Activated CD4-positive, alpha-beta T cell treated with anti-CD3 and anti-CD28 coated beads for 1 hour (primary cell): ENCODE measurements around the gene ST6GALNAC3.
"Not testable (repeated sequence)": the region's sequence is repeated elsewhere in the genome, so short reads cannot be mapped to it uniquely, and the experiment has no call there.

Experiments
- DNase-seq: peaks from one replicate; pipeline ENCODE4 v3.0.0-alpha.2; 2020

ST6GALNAC3 gene

DNA sequence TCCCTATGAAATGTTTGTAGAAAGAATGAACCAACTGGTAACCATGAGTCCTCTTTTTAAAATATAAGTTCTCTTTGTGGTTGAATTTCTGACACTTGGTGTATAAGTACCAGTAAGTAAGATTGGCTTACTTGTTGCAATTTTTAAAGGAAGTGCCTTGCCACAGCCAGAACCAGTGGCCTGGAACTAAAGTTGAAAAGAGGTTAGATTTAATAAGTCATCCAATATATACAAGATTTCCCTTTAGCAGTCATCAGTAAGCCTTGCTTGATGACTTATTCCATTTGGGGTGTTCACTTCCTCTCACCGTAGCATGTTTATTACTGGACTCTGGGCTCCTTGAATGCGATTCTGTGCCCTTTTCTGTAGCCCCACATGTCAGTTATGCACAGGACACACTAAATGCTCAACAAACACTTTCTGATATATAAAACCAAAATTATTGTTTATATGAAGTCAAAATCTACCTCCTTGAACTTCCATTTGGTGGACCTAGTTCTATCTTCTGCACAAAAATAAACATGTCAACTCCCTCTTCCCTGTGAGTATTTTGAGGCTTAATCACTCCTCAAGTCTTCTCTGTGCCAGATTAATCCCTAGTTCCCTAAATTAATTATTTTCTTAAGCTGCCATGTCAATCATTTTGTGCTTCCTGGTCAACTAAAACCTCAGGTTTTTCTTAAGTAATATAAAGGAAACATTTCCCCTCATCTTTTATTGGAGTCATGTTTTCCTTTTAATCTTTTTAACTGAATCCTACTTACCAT, 218.1 kb downstream of the ST6GALNAC3 start:
- no peak for DNase-seq

DNA sequence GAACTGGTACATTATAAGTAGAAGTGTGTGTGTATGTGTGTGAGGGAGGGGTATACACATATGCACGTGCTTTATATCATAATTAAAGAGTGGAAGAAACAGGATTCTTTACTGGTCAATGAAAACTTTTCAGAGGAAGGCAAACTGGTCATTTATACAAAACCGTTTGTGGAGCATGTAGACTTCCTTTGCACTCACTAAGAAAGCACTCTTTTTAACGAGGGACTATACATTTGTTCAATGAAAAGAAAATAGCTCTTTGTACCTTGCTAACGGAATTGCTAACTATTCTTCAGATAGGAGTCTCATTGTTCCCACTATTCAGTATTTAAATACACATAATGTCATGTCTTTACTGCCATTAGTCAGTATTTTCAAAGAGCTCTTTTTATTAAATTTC, 219.3 kb downstream of the ST6GALNAC3 start:
- no peak for DNase-seq

DNA sequence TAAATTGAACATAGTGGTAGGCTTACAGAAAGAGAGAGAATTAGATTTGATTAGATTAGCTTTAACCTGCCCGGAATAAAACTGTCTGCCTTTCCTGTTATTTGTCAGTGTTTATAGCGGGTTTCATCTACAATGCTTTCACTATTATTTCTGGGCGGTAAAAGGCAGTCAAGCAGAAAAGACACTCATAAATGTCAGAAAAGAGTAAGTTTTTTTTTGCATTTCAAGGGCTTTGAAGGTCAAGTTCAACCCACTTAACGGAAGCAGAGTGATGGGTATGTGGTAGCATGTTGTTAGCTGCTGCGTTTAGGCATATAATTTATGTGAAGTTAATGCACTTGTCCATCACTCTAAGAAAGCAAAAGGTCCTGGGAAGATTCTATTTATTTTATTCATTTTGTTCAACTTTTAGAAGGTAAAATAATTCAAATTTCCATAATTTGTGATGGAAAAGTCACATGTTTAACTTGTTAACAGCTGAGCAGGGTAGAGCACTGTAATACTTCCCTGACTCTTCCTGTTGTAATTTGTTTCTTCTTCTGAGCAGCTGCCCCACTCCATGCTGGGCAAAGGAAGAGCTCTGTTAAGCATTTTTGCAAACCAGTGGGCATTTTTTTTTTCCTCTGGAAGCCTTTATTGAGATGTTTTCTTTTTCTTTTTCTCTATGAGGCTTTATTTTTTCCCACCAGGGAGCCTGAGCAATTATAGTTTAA, 220.1 kb downstream of the ST6GALNAC3 start:
- no peak for DNase-seq

- no peak for DNase-seq
Observed at GRCh38 chr1:76298399-76298798, 223.9 kb downstream of the ST6GALNAC3 start.

DNA sequence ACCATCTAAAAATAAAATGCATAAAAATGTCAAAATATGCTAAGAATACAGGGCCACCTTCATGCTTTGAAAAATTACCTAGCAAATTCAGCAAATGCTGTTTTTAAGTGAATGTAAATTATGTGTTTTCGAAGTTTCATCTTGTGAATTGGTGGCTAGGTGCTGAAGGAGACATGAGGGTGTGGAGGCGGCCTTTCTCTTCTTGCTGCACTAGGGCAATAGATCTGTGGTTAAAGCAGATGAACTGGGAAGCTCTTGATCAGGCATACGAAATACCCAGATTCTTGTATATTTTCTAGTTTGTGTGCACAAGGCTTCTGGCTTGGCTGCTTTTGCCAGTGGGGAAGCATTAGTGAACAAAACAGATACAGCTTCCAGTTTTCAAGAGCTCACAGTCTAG, 224.5 kb downstream of the ST6GALNAC3 start:
- no peak for DNase-seq

- no peak for DNase-seq
Observed at GRCh38 chr1:76300556-76300955, 226.0 kb downstream of the ST6GALNAC3 start.

- DNase-seq, result no peak
Observed at GRCh38 chr1:76302711-76303339, 228.3 kb downstream of the ST6GALNAC3 start.

GRCh38 chr1:76303340-76303717, 228.8 kb downstream of the ST6GALNAC3 start:
- no peak for DNase-seq

DNA sequence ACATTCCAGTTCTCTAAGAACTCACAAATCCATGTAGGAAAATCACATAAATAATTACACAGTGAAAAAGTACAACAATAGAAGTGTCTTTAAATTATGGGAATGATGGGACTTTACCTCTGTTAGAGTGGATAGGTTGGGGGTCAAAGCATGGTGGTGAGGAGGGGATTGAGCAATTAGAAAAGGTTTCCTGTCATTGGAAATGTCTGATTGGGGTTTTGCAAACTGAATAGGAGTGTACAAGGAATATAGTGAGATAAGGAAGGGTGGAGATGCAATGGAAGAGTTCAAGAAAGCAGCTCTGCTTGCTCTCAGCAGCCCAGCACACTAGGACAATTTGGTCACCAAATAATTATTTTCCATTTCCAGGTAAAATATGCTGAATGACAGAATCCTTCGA, 238.8 kb downstream of the ST6GALNAC3 start:
- no peak for DNase-seq

GRCh38 chr1:76314730-76315129, 240.2 kb downstream of the ST6GALNAC3 start:
- no peak for DNase-seq

GRCh38 chr1:76317299-76317900, 242.9 kb downstream of the ST6GALNAC3 start:
- DNase-seq, result no peak

DNA sequence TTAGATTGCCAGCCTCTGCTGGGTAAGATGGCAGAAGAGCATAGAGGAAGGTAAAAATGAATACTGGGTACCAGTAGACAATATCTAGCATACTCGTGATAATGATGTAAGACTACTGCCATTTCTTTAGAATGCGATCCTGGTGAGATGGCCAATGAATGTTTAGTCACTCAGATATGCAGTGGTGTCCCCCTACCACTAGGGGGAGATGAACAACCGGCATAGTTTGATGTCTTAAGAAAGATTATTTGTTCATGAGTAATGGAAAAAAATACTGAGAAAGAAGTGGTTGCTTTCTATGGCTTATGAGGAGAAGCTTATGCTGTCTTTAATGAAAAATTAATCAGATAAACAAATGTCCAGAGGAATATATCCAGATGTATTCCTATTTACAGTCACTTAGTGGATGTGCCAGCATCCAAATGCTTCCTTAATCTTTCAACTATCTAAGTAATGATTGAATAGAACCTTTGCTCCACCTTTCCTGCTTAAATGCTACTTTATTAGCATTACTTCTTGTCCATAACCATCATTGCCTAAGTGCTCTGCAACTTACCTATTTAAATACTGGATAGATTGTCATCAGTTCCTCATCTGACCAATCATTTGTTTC, 256.6 kb downstream of the ST6GALNAC3 start:
- DNase-seq, result no peak

DNA sequence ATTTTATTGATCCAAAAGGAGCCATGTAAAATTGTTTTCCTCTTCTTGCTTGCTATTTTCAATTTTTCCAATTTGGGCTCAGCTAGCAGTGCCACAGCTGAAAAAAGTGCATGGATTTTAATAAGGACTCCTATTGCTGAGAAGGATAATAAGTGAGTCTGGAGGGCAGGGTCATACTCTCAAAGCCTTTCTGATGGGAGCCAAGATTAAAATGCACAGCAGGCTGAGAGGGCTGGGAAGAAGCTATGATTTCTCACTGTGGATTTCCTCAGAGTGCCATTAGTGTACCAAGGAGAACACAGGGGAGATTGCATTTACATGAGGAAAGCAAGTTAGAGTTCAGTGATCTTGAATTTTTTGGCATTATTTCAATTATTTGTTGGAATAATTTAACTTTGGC, 261.3 kb downstream of the ST6GALNAC3 start:
- no peak for DNase-seq

DNA sequence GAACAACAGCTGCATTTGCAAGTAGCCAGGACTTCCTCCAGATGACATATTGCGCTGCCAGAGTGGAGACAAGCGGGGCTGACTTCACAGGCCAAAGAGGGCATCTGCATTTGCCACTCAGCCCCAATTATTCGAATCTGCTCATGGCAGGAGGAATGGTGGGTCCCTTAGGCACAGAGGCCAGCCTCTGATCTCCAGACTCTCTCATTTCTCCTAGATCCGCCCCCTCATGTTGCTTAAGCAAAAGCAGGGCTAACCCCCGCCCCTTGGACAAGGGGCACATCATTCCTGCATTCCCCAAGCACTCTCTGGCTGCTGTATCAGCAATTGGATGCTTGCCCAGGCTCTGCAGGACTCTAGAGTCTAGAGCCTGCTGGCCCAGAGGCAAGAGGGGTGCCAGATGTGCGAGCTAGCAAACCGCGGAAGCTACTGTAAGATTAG, 262.4 kb downstream of the ST6GALNAC3 start:
- no peak for DNase-seq

DNA sequence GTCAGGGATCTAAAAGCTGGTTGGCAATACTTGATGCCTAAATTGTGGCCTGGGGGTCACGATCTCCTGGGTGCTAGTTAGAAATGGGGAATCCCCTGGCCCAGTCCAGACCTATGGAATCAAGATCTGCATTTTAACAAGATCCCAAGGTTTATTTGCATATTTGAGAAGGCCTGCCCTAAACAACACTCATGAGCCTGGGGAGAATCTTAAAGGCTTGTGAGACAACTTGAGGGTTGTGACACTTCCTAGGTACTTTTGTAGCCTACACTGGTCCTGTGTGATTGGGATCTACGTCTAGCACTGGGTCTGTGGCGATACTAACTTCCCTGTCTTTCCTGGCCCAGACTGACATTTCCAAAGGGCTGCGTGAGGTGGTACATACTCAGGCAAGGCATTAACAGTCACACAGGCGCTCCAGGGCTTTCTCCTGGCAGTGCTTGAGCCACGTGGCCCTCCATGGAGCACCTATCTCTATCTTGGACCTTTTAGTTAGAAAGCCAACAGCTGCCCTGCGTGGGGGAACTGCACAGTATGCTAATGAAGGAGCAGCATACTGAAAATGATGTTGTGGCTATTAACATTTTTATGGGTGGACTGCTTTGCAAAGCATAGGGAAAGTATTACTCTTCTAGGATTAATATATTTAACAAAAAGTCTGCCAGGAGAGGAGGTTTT, 263.1 kb downstream of the ST6GALNAC3 start:
- DNase-seq, result no peak

GRCh38 chr1:76340056-76340455, 265.5 kb downstream of the ST6GALNAC3 start:
- no peak for DNase-seq

GRCh38 chr1:76341816-76342215, 267.3 kb downstream of the ST6GALNAC3 start:
- not testable (repeated sequence) for DNase-seq

- no peak for DNase-seq
Observed at GRCh38 chr1:76343356-76343755, 268.8 kb downstream of the ST6GALNAC3 start.

DNA sequence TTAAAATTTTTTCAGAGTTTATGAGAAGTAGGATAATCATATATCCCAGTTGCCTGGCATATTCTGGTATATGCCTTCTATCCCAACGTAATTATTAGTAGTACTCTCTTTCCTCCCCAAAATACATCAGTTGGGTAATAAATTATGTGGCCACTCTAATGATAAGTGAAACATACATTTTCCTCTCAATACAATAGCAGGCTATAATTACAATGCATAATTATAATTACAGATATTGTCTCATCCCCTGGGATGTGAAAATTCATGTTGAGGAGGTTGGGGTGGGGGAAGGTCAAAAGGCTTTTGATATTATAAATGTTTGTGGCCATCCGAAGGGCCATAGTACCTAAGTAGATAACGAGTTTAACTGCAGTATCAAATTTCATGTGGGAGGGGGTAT, 277.1 kb downstream of the ST6GALNAC3 start:
- no peak for DNase-seq

DNA sequence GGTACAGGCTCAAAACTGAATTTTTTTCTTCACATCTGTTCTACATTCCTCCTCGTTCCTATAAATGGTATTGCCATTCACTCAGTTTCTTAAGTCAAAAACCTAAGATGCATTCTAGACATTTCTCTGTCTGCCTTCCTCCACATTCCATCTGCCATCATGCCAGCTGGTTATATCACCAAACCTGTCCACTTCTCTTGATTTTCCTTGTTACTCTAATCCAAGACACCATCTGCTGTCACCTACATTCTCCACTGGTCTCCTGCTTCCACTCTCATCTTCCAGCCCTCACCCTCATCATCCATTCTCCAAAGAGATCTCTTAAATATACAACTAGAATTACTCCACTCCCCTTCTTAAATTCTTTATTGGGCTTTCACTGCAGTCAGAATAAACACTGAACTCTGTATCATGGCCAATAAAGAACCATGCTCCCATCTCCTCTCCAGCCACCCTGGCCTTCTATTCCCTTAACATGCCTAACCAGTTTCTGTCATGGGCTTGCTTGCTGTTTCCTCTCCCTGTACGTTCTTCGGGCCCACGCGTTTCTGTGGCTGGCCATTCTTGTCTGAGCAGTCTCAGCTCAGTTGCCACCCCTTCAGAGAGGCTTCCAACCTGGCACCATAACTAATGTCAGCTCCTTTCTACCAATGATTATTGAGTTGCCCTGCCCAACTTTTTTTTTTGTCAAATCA, 278.3 kb downstream of the ST6GALNAC3 start:
- DNase-seq, result no peak

DNA sequence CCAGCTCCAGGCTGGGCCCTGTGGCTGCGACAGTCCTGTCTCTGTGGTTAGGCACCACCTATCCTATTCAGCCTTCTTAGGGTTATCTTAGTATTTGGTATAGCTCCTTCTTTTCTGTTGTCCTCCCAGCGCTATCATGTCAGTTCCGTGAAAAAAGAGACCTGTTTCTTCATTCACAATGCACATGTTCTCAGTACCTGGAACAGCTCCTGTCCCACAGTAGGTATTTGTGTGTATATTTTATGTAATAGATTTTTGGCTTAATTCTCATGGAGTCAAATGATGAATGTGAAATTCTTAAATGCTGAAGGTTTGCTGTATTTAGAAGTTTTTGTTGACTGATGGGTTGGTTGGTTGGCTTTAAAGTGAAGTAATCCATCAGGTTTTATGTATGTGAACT, 279.7 kb downstream of the ST6GALNAC3 start:
- no peak for DNase-seq

DNA sequence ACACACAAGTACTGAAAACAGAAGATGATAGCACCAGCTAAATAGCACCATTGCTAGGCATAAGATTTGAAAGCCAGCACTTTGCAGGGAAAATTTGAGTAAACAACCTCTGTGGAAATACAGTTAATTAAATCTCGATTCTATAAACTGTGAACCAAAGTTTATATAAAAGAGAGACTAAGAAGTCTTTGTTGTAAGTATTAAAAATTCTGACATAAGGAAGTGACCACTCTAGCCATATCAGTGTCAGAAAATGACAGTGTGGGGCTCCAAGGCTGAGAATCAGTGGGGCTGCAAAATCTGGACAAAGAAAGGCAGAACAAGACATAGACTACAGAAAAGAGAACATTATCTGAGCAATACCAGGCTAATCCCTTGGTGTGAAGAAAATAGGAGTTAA, 292.2 kb downstream of the ST6GALNAC3 start:
- DNase-seq, result no peak
